Left colon (tissue), 2 donors: Measurements from ENCODE around the gene OR2AE1. TPM values are rescaled to one million over a fixed set of nuclear protein-coding genes. Genes with fewer than 3 reads are reported as not detected.
"Not testable (repeated sequence)": the region's sequence is repeated elsewhere in the genome, so short reads cannot be mapped to it uniquely, and the experiment has no call there.

Source experiments
- ATAC-seq: fragments of 200-7000 bp; cut with Tn5 transposase; one replicate; pipeline ENCODE4 v1.9.1; 2020; ENCODE audit warnings: mild to moderate bottlenecking, moderate library complexity
- DNase-seq, 2 donors: peaks; one replicate each; pipeline ENCODE4 v3.0.0-alpha.2; 2020
- intact Hi-C, 2 donors: fragments of 100-400 bp; cut with DNase I in 1 of 2; cut with micrococcal nuclease in 1 of 2; formaldehyde crosslinking; loops; one replicate each; pipeline versions ENCODE4 v1.11.2 to v1.14.0; 2022; cut with DNase I, micrococcal nuclease
- long read RNA-seq: library from polyadenylated mRNA; unstranded; transcript quantifications from one replicate; pipeline ENCODE4 v2.0.0, GENCODE V29; 2021
- total RNA-seq, 2 donors: library from RNA; stranded (reverse); fragmentation: NEBNext Ultra II Directional; extraction: Animal tissue kit (Norgen Biotek cat#: 25700); gene quantifications; one replicate each; pipeline ENCODE4 v1.2.1, GENCODE V29; 2021
- donor health status: DM: no; HTN: no; CAD: no.
- donor health status: DM: yes; HTN: yes; CAD: no.

The OR2AE1 gene
- total RNA-seq: not detected
- long read RNA-seq: 0 reads

DNA sequence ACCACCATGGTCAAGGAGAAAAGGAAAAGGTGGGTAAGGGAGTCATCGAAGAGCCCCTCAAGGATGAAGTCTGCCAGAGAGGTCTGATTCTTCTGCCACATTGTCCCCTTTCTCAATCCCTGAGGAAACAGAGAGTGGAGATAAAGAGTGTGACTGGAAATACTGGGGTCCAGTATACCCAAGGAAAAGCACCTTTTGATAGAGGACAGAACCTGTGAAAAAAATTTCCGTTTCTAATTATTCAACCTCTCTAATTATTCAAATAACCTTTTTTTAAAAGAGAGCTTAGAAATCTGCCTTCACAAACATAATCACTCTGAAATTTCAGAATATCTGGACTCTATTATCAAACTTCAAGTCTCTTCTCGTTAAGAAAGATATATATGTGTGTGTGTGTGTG, at the start of gene OR2AE1:
Gene OR2AE1 (minus strand): TSS at position 101 of the 400 bp plus-strand sequence. CDS start 0 bp downstream, at position 101.
- DNase-seq (no peak), ATAC-seq (no peak)
- intact Hi-C loops: no loop called here

- intact Hi-C loops: no loop called here
- DNase-seq (no peak), ATAC-seq (no peak)
Measured at GRCh38 chr7:99926321-99926720, 49.5 kb upstream of the OR2AE1 start.

GRCh38 chr7:99923200-99923599, 46.4 kb upstream of the OR2AE1 start:
- no peak for ATAC-seq
- DNase-seq: no peak
- intact Hi-C loops: no loop called here

DNA sequence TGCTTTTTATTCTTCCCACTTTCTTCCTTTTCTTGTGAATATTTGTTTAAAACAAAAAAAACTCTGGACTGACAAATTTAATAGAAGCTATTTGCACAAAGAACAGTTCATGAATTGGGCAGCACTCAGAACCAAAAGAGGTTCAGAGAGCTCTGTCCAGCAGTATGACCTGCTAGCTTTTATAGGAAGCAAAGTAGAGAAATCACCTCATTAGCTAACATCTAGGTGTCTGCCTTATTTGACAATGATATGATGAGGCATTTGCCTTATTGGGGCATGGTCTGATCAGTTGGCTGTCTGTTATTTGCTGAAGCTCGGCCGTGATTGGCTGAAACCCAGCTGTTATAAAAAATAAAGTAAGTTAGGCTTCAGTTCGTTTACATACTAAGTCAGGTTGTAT, 43.3 kb upstream of the OR2AE1 start:
- no peak for DNase-seq
- intact Hi-C loops: no loop called here

DNA sequence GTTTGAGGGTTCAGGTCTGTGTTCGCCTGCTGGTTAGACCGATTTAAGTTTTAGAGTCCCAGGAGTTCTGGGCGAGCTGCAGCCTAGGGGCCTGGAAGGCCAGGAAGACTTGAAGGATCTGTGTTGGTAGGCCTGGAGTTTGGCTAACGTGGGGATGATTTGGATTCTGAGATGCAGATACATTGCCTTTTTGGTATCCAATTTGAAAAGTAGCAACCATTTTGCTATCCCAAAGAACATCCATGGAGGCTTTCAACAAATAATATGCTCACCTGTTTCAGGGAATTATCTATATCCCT, 42.9 kb upstream of the OR2AE1 start:
- intact Hi-C loops: no loop called here
- DNase-seq (no peak), ATAC-seq (no peak)

More for the DNA sequence above, 43.3 kb upstream of the OR2AE1 start:
- no peak for ATAC-seq

DNA sequence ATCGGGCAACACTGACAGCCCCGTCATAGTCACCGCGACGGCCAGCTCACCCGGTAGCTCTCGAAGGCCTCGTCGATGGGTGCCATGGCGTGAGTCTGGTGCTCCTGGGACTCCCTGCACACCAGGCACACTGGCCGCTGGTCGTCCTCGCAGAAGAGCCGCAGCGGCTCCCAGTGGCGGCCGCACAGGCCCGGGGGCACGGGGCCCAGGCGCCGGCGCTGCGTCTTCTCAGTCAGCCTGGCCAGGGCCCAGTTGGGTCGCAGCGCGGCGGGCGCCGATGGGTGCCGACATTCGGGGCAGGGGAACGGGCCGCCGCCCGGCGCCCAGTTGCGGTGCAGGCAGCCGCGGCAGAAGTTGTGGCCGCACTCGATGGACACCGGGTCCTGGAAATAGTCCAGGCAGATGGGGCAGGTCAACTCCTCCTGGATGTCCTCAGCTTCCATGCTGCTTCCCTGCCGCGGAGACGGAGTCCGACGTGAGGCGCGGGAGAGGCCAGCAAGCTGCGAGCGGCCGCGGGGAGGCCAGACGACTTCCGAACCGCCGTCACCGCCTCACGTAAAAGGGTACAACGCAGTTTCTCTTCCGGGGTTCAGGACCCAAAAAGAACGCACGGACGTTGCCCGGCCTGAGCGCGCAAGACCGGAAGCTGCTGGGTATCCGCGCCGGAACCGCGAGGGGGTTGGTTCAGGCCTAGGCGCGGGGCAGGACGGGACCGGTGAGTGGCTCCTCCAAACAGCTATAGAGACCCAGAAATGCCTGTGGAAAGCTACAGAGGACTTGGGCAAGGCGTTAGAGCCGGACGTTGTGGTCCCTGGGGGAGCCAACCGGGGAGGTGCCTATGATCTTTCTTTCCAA, 42.4 kb upstream of the OR2AE1 start, which contains the start of gene TRIM4:
Gene TRIM4 (minus strand): TSS at position 572 of the 855 bp plus-strand sequence. CDS start 129 bp downstream, at position 443.
- intact Hi-C loops: no loop called here
- DNase-seq: peak; percentile 93 to 94
- ATAC-seq: peak; percentile 97

DNA sequence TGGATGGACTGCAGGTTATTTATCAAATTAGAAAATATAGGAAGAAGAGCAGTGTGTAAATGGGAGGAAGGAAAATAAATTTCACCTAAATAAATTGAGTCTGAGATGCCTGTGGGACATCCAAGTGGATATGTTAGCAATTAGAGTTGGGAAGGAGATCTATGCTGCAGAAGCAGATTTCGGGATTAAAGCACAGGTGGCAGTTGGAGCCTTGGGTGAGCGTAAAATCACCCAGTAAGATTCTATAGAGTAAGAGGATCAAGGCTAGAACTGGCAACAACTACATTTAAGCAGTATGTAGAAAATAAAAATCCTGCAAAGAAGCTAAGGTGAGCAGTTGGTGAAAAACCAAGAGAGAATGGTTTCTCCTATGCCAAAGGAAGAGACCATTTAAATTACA, 34.1 kb upstream of the OR2AE1 start:
- intact Hi-C loops: no loop called here
- ATAC-seq (no peak), DNase-seq (no peak)

DNA sequence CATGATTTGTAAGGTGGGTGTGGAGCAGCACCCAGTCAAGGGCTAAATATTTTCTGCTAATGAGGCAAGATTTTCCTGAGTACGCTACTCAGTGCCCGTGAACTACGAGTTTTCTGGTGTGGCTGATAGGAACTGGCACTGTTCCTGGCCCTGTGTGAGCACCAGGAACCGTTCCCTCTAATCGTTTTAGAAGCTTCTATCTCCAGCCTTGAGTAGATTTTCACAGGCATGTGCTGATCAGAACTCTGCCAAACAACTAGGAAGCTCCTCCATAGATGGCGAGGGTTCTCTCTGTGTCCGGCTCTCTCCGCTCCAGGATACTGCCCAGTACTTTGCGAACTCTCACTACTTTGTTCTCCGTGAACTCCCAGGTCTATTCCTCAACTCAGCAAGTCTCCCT, 24.7 kb upstream of the OR2AE1 start:
- DNase-seq (no peak), ATAC-seq (no peak)
- intact Hi-C loops: no loop called here

DNA sequence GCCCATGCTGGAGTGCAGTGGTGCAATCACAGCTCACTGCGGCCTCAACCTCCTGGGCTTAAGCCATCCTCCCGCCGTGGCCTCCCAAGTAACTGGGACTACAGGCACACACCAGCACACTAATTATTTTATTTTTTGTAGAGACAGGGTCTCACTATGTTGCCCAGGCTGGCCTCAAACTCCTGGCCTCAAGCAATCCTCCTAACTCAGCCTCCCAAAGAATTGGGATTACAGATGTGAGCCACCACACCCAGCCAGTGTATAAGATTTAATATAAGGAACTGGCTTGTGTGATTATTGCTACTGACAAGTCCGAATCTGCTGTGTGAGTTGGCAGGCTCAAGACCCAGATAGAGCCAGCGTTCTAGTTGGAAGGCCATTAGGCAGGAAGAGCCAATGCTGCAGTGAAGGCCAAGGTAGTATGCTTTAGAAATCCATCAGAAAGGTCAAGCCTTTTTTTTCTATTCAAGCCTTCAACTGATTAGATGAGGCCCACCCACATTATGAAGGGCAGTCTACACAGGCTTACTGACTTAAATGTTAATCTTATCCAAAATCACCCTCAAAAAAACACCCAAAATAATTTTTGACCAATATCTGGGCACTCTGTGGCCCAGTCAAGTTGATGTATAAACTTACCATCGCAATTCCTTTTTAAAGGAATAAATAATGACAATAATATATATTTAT, 23.1 kb upstream of the OR2AE1 start:
- no peak for ATAC-seq
- DNase-seq: no peak
- intact Hi-C loops: no loop called here

DNA sequence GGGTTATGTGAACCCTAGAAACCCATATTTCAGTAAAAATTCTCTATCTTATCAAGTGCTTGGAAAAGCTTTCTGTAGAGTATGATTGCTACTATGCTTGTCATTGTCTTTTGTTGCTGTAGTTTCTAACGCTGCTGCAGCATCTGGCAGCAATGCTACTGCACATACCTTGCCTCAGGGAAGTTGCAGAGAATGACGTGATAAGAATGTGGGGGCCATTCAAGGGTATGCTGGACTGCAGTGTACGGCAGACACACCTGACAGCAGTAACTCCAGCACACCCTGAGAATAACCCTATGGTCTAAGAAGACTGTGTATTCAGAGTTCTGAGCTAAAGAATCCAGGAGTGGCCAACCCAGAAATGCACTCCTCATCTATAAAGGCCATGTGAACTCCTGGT, 22.0 kb upstream of the OR2AE1 start:
- DNase-seq: no peak
- no peak for ATAC-seq
- intact Hi-C loops: no loop called here

DNA sequence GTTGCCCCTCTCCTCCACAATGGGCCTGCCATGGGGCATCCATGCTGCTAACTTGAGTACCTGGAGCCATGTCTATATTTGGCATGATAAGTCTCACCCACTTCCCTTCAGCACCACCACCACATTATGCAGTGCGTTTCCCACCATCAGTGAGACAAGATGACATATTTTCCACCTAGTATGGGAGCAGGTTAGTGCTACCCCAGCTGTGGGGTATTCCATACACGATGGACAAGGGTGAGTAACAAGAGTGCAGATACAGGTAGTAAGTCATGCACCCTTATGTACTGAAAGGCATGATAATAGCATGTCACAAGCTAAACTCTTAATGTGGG, 21.2 kb upstream of the OR2AE1 start:
- DNase-seq (no peak), ATAC-seq (no peak)
- intact Hi-C loops: no loop called here

DNA sequence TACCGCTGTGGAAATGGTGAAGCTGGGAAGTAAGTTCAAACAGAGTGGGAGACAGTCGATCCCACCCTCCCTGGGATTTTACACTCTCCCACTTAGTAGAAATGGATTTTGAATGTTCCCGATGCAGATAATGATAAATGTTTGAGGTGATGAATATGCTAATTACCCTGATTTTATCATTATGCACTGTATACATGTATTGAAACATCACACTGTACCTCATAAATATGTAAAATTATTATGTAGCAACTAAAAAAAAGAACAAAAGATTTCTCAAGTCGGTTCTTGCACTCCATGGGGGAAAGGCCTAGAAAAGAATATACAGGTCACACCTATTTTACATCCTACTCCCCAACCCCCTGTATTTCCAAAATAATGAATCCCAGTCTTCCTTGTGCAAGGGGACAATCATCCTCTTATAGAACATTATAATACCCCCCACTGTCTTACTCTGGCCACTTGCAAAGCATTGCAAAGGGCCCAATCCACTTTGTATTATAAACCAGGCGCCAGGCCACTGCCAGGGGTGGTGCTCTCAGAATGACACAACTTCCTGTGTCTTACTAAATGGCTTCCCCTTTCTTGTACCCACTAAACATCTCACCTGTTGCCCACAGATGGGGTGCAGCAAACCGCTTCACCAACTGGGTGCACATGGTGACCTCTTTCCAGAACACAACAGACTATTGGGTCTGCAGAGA, 20.6 kb upstream of the OR2AE1 start:
- DNase-seq (no peak), ATAC-seq (no peak)
- intact Hi-C loops: no loop called here

- ATAC-seq (no peak), DNase-seq (no peak)
- intact Hi-C loops: no loop called here
Measured at GRCh38 chr7:99894738-99895137, 17.9 kb upstream of the OR2AE1 start.

DNA sequence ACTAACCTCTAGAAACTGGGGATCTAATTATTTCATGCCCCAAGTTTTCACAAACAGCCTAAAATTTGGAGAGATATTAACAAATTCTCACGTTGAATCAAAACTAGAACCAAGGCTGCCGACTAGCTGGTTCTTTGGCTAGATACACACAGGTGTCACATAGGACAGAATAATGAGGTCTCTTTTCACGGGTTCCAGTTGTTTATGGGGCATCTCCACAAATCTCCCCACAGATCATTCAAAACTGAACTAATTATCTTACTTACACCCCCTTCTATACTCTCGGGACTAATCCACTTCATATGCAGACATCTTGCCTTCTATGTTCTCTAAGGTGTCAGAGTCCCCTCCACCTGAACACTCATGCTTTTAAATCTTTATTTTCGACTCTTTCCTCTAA, 16.4 kb upstream of the OR2AE1 start:
- DNase-seq: no peak
- intact Hi-C loops: no loop called here
- ATAC-seq: no peak

DNA sequence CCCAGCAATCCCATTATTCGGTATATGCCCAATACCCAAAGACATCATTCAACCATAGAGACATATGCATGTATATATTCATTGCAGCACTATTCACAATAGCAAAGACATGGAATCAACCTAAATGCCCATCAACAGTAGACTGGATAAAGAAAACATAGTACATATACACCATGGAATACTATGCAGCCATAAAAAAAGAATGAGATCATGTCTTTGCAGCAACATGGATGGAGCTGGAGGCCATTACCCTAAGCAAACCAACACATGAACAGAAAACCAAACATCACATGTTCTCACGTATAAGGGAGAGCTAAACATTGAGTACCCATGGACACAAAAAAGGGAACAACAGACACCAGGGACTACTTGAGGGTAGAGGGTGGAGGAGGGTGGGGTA, 13.5 kb upstream of the OR2AE1 start:
- DNase-seq, intact Hi-C loops, ATAC-seq: not testable (repeated sequence)

GRCh38 chr7:99888366-99888765, 11.5 kb upstream of the OR2AE1 start:
- intact Hi-C loops, ATAC-seq, DNase-seq: not testable (repeated sequence)

- intact Hi-C loops: no loop called here
- ATAC-seq (no peak), DNase-seq (no peak)
Measured at GRCh38 chr7:99881370-99881769, 4.5 kb upstream of the OR2AE1 start.

DNA sequence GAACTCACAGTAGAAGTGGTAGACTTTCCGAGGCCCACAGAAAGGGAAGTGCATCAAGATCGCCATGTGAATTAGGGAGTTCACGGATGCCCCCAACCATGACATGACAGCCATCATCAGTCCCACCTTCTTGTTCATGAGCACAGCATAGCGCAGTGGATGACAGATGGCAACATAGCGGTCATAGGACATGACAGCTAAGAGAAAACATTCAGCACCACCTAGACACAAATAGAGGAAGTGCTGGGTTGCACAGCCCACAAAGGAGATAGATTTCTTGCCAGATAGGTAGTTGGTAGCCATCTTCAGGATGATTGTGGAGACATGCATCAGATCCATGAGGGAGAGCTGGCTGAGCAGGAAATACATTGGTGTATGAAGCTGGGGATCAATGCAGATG, 342 bp downstream of the OR2AE1 start:
- intact Hi-C loops: no loop called here
- DNase-seq (no peak), ATAC-seq (no peak)

GRCh38 chr7:99868246-99868645, 8.6 kb downstream of the OR2AE1 start:
- intact Hi-C loops: no loop called here
- DNase-seq: no peak
- no peak for ATAC-seq

- intact Hi-C loops, ATAC-seq, DNase-seq: not testable (repeated sequence)
Measured at GRCh38 chr7:99867477-99867876, 9.4 kb downstream of the OR2AE1 start.
